SK-N-SH treated with all-trans-retinoic acid at 6 μM for 48 hours (cell line): Measurements from ENCODE around the gene ZNF600.
"Not testable (repeated sequence)": the region's sequence is repeated elsewhere in the genome, so short reads cannot be mapped to it uniquely, and the experiment has no call there.

Source experiments
- ATAC-seq: fragments of 200-7000 bp; cut with Tn5 transposase; 3 replicates; pipeline ENCODE4 v1.9.1; 2020; ENCODE audit warnings: mild to moderate bottlenecking, moderate library complexity
- ARNTL ChIP-seq: fragments of 450-650 bp; formaldehyde crosslinking; IDR thresholded peaks from 2 replicates; pipeline ENCODE4 v1.5.0; 2020; ENCODE audit warnings: low read depth, mild to moderate bottlenecking, moderate library complexity, borderline replicate concordance
- BACH2 ChIP-seq: fragments of 250-450 bp; sonication (Bioruptor Pico); IDR thresholded peaks from 2 replicates; pipeline ENCODE4 v1.9.0; 2021; ENCODE audit warnings: mild to moderate bottlenecking, borderline replicate concordance
- GLIS3 ChIP-seq: fragments of 250-450 bp; sonication (Bioruptor Pico); IDR thresholded peaks from 2 replicates; pipeline ENCODE4 v1.5.0; 2020; ENCODE audit warnings: mild to moderate bottlenecking, moderate library complexity
- ISL1 ChIP-seq: fragments of 250-450 bp; sonication (Bioruptor Pico); IDR thresholded peaks from 2 replicates; pipeline ENCODE4 v2.1.2; 2022; ENCODE audit warnings: mild to moderate bottlenecking, moderate library complexity
- OSR1 ChIP-seq: fragments of 250-450 bp; sonication (Bioruptor Pico); IDR thresholded peaks from 2 replicates; pipeline ENCODE4 v1.8.0; 2022; ENCODE audit warnings: moderate library complexity, mild to moderate bottlenecking, inconsistent platforms
- PPARA ChIP-seq: fragments of 250-450 bp; sonication (Bioruptor Pico); IDR thresholded peaks from 2 replicates; pipeline ENCODE4 v1.5.0; 2020; ENCODE audit warnings: mild to moderate bottlenecking, borderline replicate concordance
- RARB ChIP-seq: fragments of 250-450 bp; sonication (Bioruptor Pico); IDR thresholded peaks from 2 replicates; pipeline ENCODE4 v1.8.0; 2021; ENCODE audit warnings: mild to moderate bottlenecking, moderate library complexity
- TCF4 ChIP-seq: fragments of 250-450 bp; sonication (Bioruptor Pico); IDR thresholded peaks from 2 replicates; pipeline ENCODE4 v1.8.0; 2021; ENCODE audit warnings: mild to moderate bottlenecking, moderate library complexity, borderline replicate concordance
- TOX ChIP-seq: fragments of 250-450 bp; sonication (Bioruptor Pico); IDR thresholded peaks from 2 replicates; pipeline ENCODE4 v1.8.0; 2021; ENCODE audit warnings: mild to moderate bottlenecking, moderate library complexity, borderline replicate concordance
- ZFP3 ChIP-seq: fragments of 250-450 bp; sonication (Bioruptor Pico); IDR thresholded peaks from 2 replicates; pipeline ENCODE4 v1.5.0; 2020; ENCODE audit warnings: mild to moderate bottlenecking, moderate library complexity
- ZNF565 ChIP-seq: fragments of 450-650 bp; formaldehyde crosslinking; conservative IDR thresholded peaks from 2 replicates; pipeline ENCODE4 v1.5.0; 2020; ENCODE audit warnings: low read depth, mild to moderate bottlenecking, moderate library complexity
- TF ChIP-seq, protein P1 (sequence below): fragments of 250-450 bp; sonication (Bioruptor Pico); IDR thresholded peaks from 2 replicates; pipeline ENCODE4 v1.8.0; 2020; ENCODE audit warnings: mild to moderate bottlenecking, moderate library complexity, borderline replicate concordance
- TF ChIP-seq, protein P2 (sequence below): fragments of 250-450 bp; sonication (Bioruptor Pico); IDR thresholded peaks from 2 replicates; pipeline ENCODE4 v1.5.1; 2021; ENCODE audit warnings: mild to moderate bottlenecking, moderate library complexity

Gene ZNF600

DNA sequence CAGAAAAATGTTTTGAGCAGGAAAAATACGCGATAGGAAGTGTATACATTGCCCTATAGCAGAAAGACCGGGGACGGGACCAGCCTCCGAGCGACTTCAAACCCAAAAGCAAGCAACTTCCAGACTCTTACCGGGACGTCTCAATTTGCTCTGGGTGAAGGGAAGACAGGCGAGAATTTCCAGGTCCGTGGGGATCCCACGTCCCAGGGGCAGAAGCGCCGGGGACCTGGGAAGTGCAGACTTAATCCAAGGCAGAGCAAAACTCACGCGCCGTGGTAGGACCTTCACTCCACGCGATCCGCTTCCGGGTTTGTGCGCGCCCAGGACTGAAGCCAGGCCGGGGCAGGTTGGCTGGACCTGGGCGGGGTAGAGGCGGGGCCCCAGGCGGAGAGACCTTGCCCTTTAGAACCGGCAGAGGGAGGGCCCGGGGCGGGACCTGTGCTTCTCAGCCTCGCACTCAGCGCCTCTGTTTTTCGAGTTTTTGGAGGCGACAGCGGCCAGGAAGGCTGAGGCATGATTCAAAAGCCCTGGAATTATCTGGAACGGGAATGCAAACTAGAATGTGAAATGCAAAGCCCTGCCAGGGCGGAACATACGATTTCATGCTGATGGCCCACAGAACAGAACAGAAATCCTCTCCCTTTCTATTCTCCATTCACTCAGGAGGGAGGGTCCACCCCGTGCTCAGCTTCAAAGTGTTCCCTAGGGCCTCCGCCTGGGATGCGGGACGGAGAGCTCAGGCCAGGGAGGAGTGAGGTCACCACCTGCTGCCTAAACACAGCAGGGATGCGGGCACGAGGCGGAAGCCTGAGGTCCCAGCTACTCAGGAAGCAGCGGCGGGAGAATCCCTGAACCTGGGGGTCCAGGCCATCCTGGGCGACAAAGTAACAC lies at the start of gene ZNF600:
TSS of gene ZNF600 (minus strand) at position 328 of the 891 bp plus-strand sequence. CDS start 7,903 bp downstream, outside the sequence.
- peak; percentile 99 for ATAC-seq

DNA sequence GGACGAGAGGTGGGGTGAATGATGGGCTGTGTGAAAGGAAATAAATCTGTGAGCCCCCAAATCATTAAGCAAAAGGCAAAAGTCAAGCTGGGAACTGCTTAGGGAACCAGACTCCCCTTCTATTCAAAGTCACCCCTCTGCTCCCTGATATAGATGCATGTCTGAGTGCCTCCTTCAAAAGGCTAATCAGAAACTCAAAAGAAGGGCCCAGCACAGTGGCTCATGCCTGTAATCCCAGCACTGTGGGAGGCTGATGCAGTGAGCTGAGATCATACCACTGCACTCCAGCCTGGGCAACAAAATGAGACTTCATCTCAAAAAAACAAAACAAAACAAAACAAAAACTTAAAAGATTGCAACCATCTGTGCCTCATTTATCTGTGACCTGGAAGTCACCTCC lies 47.7 kb upstream of the ZNF600 start:
- not testable (repeated sequence) for ATAC-seq

DNA sequence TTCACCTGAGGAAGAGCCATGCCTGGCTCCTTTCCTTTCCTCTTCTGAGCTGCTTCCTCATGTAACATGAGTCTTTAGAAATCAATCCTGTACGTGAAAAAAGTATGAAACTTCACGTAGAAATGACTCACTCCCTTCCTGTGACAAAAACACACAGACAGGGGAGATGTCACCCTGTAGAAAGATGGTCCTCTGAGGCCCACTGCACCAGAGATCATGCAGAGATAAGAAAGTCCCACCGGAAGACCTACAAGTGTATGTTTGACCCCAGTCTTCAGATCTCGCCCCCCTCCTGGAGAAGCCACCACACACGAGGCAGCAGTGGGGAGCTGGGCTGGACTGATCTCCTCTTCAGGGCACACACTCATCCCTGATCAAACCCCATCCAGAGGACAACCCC lies 47.0 kb upstream of the ZNF600 start:
- ATAC-seq: not testable (repeated sequence)

DNA sequence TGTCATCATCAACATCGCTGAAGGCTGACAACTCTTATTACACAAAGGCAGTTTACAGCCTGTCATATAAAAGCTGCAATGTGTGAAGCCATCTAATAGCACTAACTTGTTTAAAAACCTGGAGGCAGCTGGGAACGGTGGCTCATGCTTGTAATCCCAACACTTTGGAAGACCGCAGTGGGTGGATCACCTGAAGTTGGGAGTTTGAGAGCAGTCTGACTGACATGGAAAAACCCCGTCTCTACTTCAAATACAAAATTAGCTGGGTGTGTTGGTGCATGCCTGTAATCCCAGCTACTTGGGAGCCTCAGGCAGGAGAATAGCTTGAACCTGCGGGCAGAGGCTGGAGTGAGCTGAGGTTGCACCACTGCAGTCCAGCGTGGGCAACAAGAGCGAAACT lies 43.3 kb upstream of the ZNF600 start:
- not testable (repeated sequence) for ATAC-seq

DNA sequence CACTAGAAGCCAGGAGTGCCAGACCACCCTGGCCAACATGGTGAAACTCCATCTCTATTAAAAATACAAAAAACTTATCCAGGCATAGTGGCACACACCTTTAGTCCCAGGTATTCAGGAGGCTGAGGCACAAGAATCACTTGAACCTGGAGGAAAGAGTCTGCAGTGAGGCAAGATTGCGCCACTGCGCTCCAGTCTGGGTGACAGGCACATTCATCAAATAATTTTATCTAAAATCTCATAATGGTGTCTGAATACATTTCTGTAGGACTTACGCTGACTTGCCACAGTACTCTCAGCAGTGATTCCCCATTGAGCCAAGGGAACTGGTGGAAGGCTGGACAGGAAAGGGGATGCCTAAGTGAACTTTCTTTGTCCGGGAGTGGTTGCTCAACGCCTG lies 39.2 kb upstream of the ZNF600 start:
- no peak for ATAC-seq
- TF ChIP-seq RARB (CRISPR knock-in tag) (no peak), ISL1 (no peak), ARNTL (CRISPR knock-in tag) (no peak), GLIS3 (CRISPR knock-in tag) (no peak), OSR1 (CRISPR knock-in tag) (no peak)
- TF ChIP-seq, protein P1, sequence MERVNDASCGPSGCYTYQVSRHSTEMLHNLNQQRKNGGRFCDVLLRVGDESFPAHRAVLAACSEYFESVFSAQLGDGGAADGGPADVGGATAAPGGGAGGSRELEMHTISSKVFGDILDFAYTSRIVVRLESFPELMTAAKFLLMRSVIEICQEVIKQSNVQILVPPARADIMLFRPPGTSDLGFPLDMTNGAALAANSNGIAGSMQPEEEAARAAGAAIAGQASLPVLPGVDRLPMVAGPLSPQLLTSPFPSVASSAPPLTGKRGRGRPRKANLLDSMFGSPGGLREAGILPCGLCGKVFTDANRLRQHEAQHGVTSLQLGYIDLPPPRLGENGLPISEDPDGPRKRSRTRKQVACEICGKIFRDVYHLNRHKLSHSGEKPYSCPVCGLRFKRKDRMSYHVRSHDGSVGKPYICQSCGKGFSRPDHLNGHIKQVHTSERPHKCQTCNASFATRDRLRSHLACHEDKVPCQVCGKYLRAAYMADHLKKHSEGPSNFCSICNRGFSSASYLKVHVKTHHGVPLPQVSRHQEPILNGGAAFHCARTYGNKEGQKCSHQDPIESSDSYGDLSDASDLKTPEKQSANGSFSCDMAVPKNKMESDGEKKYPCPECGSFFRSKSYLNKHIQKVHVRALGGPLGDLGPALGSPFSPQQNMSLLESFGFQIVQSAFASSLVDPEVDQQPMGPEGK (CRISPR knock-in tag): no peak

DNA sequence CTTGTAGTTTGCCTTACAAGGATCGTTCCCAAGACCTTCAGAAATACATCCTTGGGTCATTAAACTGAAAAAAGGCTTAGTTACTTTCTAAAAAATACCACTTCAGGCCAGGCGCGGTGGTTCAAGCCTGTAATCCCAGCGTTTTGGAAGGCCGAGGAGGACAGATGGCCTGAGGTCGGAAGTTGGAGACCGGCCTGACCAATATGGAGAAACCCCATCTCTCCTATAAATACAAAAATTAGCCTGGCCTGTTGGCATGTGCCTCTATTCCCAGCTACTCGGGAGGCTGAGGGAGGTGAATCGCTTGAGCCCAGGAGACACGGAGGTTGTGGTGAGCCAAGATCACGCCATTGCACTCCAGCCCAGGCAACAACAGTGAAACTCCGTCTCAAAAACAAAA lies 37.1 kb upstream of the ZNF600 start:
- no peak for ATAC-seq
- TF ChIP-seq TOX: no peak
- TF ChIP-seq BACH2 (CRISPR knock-in tag): no peak
- TF ChIP-seq TCF4 (CRISPR knock-in tag): no peak

DNA sequence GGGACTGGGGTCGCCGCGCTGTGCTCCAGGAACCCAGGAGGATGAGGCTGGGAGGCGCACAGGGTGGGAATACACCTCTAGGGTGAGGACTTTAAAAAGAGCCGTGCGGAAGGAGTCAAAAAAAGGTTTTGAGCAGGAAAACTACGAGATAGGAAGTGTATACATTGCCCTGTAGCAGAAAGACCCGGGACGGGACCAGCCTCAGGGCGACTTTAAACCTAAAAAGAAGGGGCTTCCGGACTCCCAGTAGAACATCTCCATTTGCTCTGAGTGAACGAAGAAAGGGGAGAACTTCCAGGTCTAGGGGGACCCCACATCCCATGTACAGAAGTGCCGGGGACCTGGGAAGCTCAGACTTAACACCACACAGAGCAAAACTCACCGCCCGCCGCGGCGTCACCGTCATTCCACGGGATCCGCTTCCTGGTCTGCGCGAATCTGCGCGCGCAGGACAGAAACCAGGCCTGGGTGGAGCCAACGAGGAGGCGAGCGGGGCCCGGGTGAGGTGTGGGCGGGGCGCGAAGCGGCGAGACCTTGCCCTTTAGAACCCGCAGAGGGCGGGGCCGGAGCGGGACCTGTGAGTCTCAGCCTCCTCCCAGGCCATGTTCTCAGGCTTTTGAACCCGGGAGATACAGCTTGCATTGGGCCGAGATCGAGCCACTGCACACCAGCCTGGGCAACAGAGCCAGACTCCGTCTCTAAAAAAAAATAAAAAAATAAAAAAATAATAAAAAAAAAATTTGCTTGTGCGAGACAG lies 34.8 kb upstream of the ZNF600 start, which contains the start of gene ZNF28:
TSS of gene ZNF28 (minus strand) at position 430 of the 757 bp plus-strand sequence. CDS start 3,675 bp downstream, outside the sequence.
- ATAC-seq: peak; percentile 100

DNA sequence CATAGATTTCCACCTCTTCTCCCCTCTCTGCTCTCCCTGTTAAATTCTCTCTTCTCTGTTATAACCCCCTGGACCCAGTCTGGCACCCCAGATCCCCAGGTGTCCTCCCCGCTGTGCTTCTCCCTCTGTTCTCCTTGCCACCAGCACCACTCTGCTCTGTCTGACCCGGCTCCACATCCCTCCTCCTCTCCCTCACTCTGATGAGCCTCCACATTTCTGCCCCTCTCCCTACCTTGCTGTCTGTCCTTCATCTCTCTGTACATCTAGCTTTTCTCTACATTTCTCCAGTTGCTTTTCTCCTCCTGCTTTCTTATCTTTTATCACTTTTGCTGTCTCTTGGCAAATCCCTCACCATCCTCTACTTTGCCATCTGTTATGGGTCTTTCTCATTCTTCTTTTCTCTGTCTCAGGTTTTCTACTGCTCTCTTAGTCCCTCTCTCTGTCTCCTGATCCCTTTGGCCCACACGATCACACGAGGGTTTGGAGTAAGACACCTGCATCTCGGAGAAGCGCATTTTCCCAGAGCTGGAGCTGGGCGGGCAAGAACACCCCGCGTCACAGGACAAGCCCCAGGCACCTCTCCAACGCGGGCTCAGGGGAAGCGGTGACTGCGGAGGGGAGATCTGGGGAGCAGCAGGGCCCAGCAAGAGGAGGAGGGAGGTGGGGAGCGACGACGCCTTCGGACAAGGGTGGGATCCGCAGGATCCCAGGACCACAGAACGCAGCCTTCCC lies 34.0 kb upstream of the ZNF600 start:
- peak; percentile 70 for ATAC-seq

DNA sequence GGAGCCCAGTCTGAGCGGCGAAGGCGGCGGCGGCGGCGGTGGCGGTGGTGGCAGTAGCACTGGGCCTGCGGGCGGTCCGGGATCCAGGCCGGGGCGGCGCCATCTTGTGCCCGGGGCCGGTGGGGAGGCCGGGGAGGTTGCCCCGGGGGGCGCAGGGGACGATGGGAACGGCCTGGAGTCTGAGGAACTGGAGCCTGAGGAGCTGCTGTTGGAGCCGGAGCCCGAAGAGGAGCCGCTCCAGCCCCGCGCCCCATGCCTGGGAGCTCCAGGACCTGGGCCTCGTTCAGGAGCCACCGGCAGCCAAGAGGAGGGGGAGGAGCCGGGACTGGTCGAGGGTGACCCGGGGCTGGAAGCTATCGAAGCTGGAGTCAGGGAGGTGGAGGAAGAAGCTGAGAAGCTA lies 23.2 kb upstream of the ZNF600 start:
- no peak for ATAC-seq
- TF ChIP-seq, protein P2, sequence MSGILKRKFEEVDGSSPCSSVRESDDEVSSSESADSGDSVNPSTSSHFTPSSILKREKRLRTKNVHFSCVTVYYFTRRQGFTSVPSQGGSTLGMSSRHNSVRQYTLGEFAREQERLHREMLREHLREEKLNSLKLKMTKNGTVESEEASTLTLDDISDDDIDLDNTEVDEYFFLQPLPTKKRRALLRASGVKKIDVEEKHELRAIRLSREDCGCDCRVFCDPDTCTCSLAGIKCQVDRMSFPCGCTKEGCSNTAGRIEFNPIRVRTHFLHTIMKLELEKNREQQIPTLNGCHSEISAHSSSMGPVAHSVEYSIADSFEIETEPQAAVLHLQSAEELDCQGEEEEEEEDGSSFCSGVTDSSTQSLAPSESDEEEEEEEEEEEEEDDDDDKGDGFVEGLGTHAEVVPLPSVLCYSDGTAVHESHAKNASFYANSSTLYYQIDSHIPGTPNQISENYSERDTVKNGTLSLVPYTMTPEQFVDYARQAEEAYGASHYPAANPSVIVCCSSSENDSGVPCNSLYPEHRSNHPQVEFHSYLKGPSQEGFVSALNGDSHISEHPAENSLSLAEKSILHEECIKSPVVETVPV (CRISPR knock-in tag): no peak
- TF ChIP-seq TOX (no peak), PPARA (no peak), ZNF565 (no peak), ZFP3 (CRISPR knock-in tag) (no peak)

DNA sequence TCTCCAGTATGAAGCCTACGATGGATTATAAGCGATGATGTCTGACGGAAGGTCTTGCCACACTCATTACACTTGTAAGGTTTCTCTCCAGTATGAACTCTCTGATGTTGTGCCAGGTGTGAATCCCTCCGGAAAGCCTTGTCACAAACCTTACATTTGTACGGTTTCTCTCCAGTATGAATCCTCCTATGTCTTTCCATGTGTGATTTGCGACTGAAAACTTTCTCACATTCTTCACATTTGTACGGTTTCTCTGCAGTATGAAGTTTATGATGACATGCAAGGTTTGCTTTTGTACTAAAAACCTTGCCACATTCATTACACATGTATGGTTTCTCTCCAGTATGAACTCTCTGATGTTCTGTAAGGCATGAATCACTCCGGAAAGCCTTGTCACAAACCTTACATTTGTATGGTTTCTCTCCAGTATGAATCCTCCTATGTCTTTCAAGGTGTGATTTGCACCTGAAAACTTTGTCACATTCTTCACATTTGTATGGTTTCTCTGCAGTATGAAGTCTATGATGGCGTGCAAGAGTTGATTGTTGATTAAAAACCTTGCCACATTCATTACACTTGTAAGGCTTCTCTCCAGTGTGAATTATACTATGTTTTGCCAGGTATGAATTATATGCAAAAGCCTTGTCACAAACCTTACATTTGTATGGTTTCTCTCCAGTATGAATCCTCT lies 13.5 kb upstream of the ZNF600 start:
- not testable (repeated sequence) for ATAC-seq
